ENCODE data around the gene AKAP3. TPM values are rescaled to one million over a fixed set of nuclear protein-coding genes. Genes with fewer than 3 reads are reported as not detected.
A peak's percentile ranks its signal among the peaks of the same experiment; 100 is the strongest.

Gene AKAP3
- total and polyA plus RNA-seq, 12 donors, result 0.93 to 6.1 (median 3.5) TPM

DNA sequence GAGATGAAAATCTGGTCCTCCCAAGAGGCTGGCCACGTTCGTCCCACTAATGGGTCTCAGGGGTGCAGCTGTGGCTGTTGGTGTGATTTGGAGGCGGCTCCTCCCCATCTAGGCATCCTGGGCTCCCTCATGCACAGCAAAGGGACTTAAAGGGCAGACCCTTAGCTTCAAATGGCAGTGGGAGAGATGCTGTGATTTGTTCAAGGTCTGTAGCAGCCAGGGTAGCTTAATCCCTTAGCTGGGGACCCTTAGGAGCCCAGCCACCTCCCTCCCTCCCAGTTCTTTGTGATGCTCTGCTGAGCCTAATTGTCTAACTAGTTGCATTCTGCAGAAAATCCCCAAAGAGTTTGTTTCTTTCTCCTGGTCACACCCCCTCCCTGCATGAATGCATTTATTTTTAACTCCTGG is 68.6 kb downstream of the AKAP3 start:
- ATAC-seq (no peak), DNase-seq (no peak)
- no peak overlapping the region for H3K27ac ChIP-seq
- WGBS, 2 donors, result 55 to 58% methylated on average over 3 of the region's 3 CpGs
- TF ChIP-seq, protein P1, sequence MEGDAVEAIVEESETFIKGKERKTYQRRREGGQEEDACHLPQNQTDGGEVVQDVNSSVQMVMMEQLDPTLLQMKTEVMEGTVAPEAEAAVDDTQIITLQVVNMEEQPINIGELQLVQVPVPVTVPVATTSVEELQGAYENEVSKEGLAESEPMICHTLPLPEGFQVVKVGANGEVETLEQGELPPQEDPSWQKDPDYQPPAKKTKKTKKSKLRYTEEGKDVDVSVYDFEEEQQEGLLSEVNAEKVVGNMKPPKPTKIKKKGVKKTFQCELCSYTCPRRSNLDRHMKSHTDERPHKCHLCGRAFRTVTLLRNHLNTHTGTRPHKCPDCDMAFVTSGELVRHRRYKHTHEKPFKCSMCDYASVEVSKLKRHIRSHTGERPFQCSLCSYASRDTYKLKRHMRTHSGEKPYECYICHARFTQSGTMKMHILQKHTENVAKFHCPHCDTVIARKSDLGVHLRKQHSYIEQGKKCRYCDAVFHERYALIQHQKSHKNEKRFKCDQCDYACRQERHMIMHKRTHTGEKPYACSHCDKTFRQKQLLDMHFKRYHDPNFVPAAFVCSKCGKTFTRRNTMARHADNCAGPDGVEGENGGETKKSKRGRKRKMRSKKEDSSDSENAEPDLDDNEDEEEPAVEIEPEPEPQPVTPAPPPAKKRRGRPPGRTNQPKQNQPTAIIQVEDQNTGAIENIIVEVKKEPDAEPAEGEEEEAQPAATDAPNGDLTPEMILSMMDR (IDR thresholded peaks at IDR 0.05), result no peak
- no peaks in the 10 kb centered on the region for H3K9me3 ChIP-seq
- H3K4me3 ChIP-seq, result no peak overlapping the region
- intact Hi-C loops (cut with DNase I), result loop anchor here in 3 of 10 donors (5.0 to 10.0 kb wide), 2 partner anchors 175 to 177 kb away; no protein-coding TSS in a partner anchor
- no peaks in the 10 kb centered on the region for H3K36me3 ChIP-seq
- H3K27me3 ChIP-seq, result peaks cover 0 to 23% (median 3%) of the 10 kb centered on the region in 7 donors
- H3K4me1 ChIP-seq, result peaks cover 0 to 6% (median 0%) of the 10 kb centered on the region in 9 donors

DNA sequence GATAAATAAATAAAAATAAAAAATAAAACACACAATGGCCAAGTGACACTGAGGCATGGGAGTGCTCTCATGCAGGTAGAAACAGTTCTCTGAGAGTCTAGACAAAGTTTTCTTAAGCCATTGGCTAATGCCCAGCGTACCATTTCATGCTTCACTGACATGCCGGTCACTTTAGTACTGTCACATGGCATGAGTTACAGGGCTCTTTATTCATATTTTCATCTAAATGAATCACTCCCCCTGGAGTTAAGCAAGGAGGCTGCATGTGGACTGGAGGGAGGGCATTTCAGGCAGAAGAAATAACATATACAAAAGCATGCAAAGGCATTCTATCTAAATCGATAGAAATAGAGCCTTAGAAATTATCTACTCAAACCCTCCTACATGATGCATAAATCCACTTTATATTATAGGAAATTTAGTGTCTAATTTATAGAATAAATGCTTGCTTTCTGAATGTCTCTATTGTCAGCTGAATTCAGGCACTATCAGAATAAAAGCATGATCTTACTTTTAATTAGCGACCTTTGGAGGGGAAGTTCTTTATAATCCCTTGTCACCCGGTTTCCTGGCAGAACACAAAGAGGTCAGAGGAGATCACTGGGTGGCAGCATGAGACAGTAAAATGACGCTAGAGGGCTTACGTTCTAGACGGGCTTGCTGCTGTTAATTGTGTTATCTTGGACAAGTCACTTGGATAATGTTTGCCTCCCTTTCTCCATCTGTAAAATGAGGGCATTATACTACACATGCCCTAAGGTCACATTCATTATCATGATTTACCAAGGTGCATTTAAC is 69.3 kb downstream of the AKAP3 start:
- ATAC-seq (peak in 3 of 8 donors; percentile 53 to 58 (median 56)), DNase-seq (no peak)
- Histone ChIP-seq H3K4me3 (no peak overlapping the region), H3K4me1 (peaks cover 0 to 6% (median 0%) of the 10 kb centered on the region in 9 donors), H3K9me3 (no peaks in the 10 kb centered on the region), H3K36me3 (no peaks in the 10 kb centered on the region), H3K27ac (no peak overlapping the region), H3K27me3 (peaks cover 0 to 24% (median 0%) of the 10 kb centered on the region in 7 donors)
- TF ChIP-seq, protein P1 (IDR thresholded peaks at IDR 0.05), result peak in 6 of 9 donors; percentile 7 to 40 (median 29)
- 33 to 50% methylated on average over 8 of the region's 8 CpGs for WGBS, 2 donors
- intact Hi-C loops (cut with DNase I), result loop anchor here in 4 of 10 donors (5.0 to 10.0 kb wide), 2 partner anchors 175 to 178 kb away; no protein-coding TSS in a partner anchor

DNA sequence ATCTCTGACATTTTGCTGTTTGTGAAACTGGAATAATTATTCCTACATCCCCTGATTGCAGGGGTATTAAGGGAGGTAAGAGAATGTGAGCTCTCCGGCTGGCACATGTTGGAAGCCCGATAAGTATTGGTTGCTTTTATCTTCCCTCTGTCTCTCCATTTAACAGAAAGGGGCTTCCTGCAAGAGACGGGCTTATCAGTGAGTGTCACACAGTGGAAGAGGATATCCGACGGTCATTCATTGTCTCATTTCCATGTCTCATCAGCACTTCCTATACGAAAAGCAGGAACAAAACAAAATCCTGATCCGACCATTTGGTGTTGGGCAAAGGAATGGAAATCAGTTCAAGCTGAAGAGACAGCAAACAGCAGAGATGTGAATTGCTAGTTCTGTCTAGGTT is 76.2 kb downstream of the AKAP3 start:
- intact Hi-C loops (cut with DNase I), result loop anchor here in 1 of 10 donors (10.0 kb wide), 1 partner anchor 182 kb away; no protein-coding TSS in a partner anchor
- Histone ChIP-seq H3K4me1 (peaks cover 0 to 7% (median 0%) of the 10 kb centered on the region in 9 donors), H3K27me3 (peaks cover 0 to 9% (median 0%) of the 10 kb centered on the region in 7 donors), H3K9me3 (no peaks in the 10 kb centered on the region), H3K36me3 (no peaks in the 10 kb centered on the region), H3K27ac (no peak overlapping the region), H3K4me3 (no peak overlapping the region)
- DNase-seq (no peak), ATAC-seq (no peak)
- WGBS, 2 donors, result 33 to 35% methylated on average over 7 of the region's 7 CpGs
- TF ChIP-seq, protein P1 (IDR thresholded peaks at IDR 0.05), result no peak

DNA sequence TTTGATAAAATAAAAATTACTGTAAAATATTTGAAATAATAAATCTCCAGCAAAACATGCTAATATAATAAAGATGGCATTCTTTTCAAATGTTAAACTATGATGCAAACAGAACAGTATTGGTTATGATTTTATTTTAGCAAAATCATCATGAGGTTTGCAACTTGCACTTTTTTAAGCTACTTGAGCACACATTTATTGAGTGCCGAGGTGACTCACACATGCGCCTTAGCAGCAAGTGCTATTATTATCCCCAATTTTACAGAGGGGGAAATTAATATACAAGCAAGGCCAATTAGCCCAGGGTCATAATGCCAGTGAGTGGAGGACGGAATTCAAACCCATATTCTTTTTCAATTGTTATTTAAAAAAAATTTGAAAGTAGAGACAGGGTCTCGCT is 79.6 kb downstream of the AKAP3 start:
- Histone ChIP-seq H3K4me3 (no peak overlapping the region), H3K4me1 (peaks cover 0 to 28% (median 0%) of the 10 kb centered on the region in 9 donors), H3K9me3 (no peaks in the 10 kb centered on the region), H3K36me3 (no peaks in the 10 kb centered on the region), H3K27ac (no peak overlapping the region), H3K27me3 (peaks cover 0 to 8% (median 0%) of the 10 kb centered on the region in 7 donors)
- 93 to 95% methylated on average over 4 of the region's 4 CpGs for WGBS, 2 donors
- DNase-seq (no peak), ATAC-seq (no peak)
- TF ChIP-seq, protein P1 (IDR thresholded peaks at IDR 0.05), result no peak
- intact Hi-C loops (cut with DNase I), result no loop called here
